MCF 10A (cell line): ENCODE results near the gene CCT5. TPM values are rescaled to one million over a fixed set of nuclear protein-coding genes. Genes with fewer than 3 reads are reported as not detected.
A peak's percentile ranks its signal among the peaks of the same experiment; 100 is the strongest.

ENCODE experiments used
- BruUV-seq: library from RNA; stranded (reverse); fragments of 400-500 nt; replicated peaks from 2 replicates; lab custom pipeline; 2021; lab: Mats Ljungman, UMichigan
- CTCF ChIA-PET: fragments of 300-600 bp; sonication (Branson Sonifier 250); formaldehyde crosslinking; extraction: SDS; loops from one replicate; lab custom pipeline; 2021; ENCODE audit warnings: antibody characterized with exemption, inconsistent platforms; lab: Yijun Ruan, JAX
- POLR2A ChIA-PET: fragments of 300-600, 350-650 bp; sonication (Branson Sonifier 250); formaldehyde crosslinking; extraction: SDS; loops from one replicate; lab custom pipeline; 2020; ENCODE audit warnings: antibody characterized with exemption, inconsistent platforms; lab: Yijun Ruan, JAX
- DNase-seq: peaks from one replicate; pipeline ENCODE4 v3.0.0-alpha.2; 2018; ENCODE audit not compliant: unreplicated experiment
- H3K27ac Mint-ChIP-seq: one replicate; pipeline ENCODE4 v1.8.0; 2022; ENCODE audit warnings: mild to moderate bottlenecking, low read depth, mixed read lengths; ENCODE audit not compliant: unreplicated experiment
- H3K27me3 Mint-ChIP-seq: one replicate; pipeline ENCODE4 v1.8.0; 2022; ENCODE audit warnings: mixed read lengths; ENCODE audit not compliant: insufficient read depth, unreplicated experiment
- H3K36me3 Mint-ChIP-seq: one replicate; pipeline ENCODE4 v1.8.0; 2022; ENCODE audit warnings: mild to moderate bottlenecking, moderate library complexity, mixed read lengths; ENCODE audit not compliant: insufficient read depth, unreplicated experiment
- H3K4me1 Mint-ChIP-seq: one replicate; pipeline ENCODE4 v1.8.0; 2022; ENCODE audit warnings: mixed read lengths; ENCODE audit not compliant: insufficient read depth, unreplicated experiment
- H3K4me3 Mint-ChIP-seq: one replicate; pipeline ENCODE4 v1.8.0; 2022; ENCODE audit warnings: mild to moderate bottlenecking, moderate library complexity, mixed read lengths; ENCODE audit not compliant: unreplicated experiment
- H3K9me3 Mint-ChIP-seq: one replicate; pipeline ENCODE4 v1.8.0; 2022; ENCODE audit warnings: mixed read lengths; ENCODE audit not compliant: unreplicated experiment
- CTCF ChIP-seq: fragments of 200-600 bp; IDR thresholded peaks from one replicate; pipeline ENCODE4 v1.8.0; 2022; ENCODE audit warnings: antibody characterized with exemption, mild to moderate bottlenecking; ENCODE audit not compliant: unreplicated experiment
- intact Hi-C: fragments of 100-400 bp; cut with micrococcal nuclease; formaldehyde crosslinking; loops from 2 replicates; pipeline ENCODE4 v1.14.1; 2022
- total RNA-seq: library from RNA; stranded (reverse); gene quantifications from 2 replicates; pipeline ENCODE4 v1.2.3, GENCODE V29; 2022

The CCT5 gene
- total RNA-seq, 1 experiment from 2014 or later, result 322 TPM

GRCh38 chr5:10286862-10287227, 36.8 kb downstream of the CCT5 start:
- no peak for TF ChIP-seq CTCF
- ChIA-PET POLR2A (interaction anchor here (0.6 to 3.2 kb wide), 8 partner anchors 12 to 315 kb away, joined by 3 to 33 read pairs (median 6); partner anchors contain the start of gene MARCHF6), CTCF (interaction anchor here (0.6 to 1.4 kb wide), 6 partner anchors 11 to 460 kb away, joined by 3 to 6 read pairs (median 4); no protein-coding TSS in a partner anchor)
- H3K27ac Mint-ChIP-seq, result no peak overlapping the region
- no TSS peak for BruUV-seq
- H3K27me3 Mint-ChIP-seq, result no peaks in the 10 kb centered on the region
- no peak overlapping the region for H3K4me3 Mint-ChIP-seq
- no peak for DNase-seq
- H3K36me3 Mint-ChIP-seq, result peaks cover 59% of the 10 kb centered on the region
- intact Hi-C loops, result no loop called here
- H3K4me1 Mint-ChIP-seq, result peaks cover 21% of the 10 kb centered on the region
- H3K9me3 Mint-ChIP-seq, result no peaks in the 10 kb centered on the region

- H3K4me3 Mint-ChIP-seq, result peak overlapping the region; percentile 46
- no peaks in the 10 kb centered on the region for H3K27me3 Mint-ChIP-seq
- no peak for TF ChIP-seq CTCF
- ChIA-PET CTCF (no interaction called here), POLR2A (interaction anchor here (0.6 to 3.2 kb wide), 8 partner anchors 13 to 69 kb away, joined by 3 to 33 read pairs (median 6); partner anchors contain the start of genes CMBL and MARCHF6)
- intact Hi-C loops, result no loop called here
- peak; percentile 94 for DNase-seq
- peaks cover 52% of the 10 kb centered on the region for H3K36me3 Mint-ChIP-seq
- BruUV-seq, result no TSS peak
- H3K27ac Mint-ChIP-seq, result peak overlapping the region; percentile 92
- no peaks in the 10 kb centered on the region for H3K9me3 Mint-ChIP-seq
- H3K4me1 Mint-ChIP-seq, result peaks cover 21% of the 10 kb centered on the region
Observed at GRCh38 chr5:10288592-10289219, 38.6 kb downstream of the CCT5 start.

- peak overlapping the region; percentile 92 for H3K27ac Mint-ChIP-seq
- H3K36me3 Mint-ChIP-seq, result peaks cover 56% of the 10 kb centered on the region
- intact Hi-C loops, result no loop called here
- TF ChIP-seq CTCF, result no peak
- ChIA-PET POLR2A (interaction anchor here (0.6 to 2.7 kb wide), 7 partner anchors 12 to 80 kb away, joined by 3 to 9 read pairs (median 4); partner anchors contain the start of genes CMBL and MARCHF6), CTCF (interaction anchor here (0.5 to 1.1 kb wide), 3 partner anchors 15 to 338 kb away, joined by 3 to 5 read pairs (median 4); no protein-coding TSS in a partner anchor)
- H3K9me3 Mint-ChIP-seq, result no peaks in the 10 kb centered on the region
- peaks cover 22% of the 10 kb centered on the region for H3K4me1 Mint-ChIP-seq
- no peaks in the 10 kb centered on the region for H3K27me3 Mint-ChIP-seq
- no TSS peak for BruUV-seq
- H3K4me3 Mint-ChIP-seq, result peak overlapping the region; percentile 46
- DNase-seq, result peak; percentile 52
Observed at GRCh38 chr5:10289353-10289752, 39.3 kb downstream of the CCT5 start.

GRCh38 chr5:10289991-10290390, 39.9 kb downstream of the CCT5 start:
- TF ChIP-seq CTCF, result no peak
- Mint-ChIP-seq H3K4me1 (peaks cover 26% of the 10 kb centered on the region), H3K27ac (no peak overlapping the region), H3K27me3 (no peaks in the 10 kb centered on the region), H3K4me3 (no peak overlapping the region), H3K36me3 (peaks cover 58% of the 10 kb centered on the region), H3K9me3 (no peaks in the 10 kb centered on the region)
- intact Hi-C loops, result no loop called here
- ChIA-PET CTCF (interaction anchor here (0.7 to 1.1 kb wide), 2 partner anchors 14 to 38 kb away, joined by 3 to 5 read pairs; no protein-coding TSS in a partner anchor), POLR2A (interaction anchor here (0.6 to 2.7 kb wide), 5 partner anchors 11 to 79 kb away, joined by 3 to 9 read pairs (median 7); partner anchors contain the start of gene MARCHF6)
- no peak for DNase-seq
- BruUV-seq, result no TSS peak
